ENCODE results near the gene UBR3.

The UBR3 gene, protein sequence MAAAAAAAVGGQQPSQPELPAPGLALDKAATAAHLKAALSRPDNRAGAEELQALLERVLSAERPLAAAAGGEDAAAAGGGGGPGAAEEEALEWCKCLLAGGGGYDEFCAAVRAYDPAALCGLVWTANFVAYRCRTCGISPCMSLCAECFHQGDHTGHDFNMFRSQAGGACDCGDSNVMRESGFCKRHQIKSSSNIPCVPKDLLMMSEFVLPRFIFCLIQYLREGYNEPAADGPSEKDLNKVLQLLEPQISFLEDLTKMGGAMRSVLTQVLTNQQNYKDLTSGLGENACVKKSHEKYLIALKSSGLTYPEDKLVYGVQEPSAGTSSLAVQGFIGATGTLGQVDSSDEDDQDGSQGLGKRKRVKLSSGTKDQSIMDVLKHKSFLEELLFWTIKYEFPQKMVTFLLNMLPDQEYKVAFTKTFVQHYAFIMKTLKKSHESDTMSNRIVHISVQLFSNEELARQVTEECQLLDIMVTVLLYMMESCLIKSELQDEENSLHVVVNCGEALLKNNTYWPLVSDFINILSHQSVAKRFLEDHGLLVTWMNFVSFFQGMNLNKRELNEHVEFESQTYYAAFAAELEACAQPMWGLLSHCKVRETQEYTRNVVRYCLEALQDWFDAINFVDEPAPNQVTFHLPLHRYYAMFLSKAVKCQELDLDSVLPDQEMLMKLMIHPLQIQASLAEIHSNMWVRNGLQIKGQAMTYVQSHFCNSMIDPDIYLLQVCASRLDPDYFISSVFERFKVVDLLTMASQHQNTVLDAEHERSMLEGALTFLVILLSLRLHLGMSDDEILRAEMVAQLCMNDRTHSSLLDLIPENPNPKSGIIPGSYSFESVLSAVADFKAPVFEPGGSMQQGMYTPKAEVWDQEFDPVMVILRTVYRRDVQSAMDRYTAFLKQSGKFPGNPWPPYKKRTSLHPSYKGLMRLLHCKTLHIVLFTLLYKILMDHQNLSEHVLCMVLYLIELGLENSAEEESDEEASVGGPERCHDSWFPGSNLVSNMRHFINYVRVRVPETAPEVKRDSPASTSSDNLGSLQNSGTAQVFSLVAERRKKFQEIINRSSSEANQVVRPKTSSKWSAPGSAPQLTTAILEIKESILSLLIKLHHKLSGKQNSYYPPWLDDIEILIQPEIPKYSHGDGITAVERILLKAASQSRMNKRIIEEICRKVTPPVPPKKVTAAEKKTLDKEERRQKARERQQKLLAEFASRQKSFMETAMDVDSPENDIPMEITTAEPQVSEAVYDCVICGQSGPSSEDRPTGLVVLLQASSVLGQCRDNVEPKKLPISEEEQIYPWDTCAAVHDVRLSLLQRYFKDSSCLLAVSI (N-terminal part only)

DNA sequence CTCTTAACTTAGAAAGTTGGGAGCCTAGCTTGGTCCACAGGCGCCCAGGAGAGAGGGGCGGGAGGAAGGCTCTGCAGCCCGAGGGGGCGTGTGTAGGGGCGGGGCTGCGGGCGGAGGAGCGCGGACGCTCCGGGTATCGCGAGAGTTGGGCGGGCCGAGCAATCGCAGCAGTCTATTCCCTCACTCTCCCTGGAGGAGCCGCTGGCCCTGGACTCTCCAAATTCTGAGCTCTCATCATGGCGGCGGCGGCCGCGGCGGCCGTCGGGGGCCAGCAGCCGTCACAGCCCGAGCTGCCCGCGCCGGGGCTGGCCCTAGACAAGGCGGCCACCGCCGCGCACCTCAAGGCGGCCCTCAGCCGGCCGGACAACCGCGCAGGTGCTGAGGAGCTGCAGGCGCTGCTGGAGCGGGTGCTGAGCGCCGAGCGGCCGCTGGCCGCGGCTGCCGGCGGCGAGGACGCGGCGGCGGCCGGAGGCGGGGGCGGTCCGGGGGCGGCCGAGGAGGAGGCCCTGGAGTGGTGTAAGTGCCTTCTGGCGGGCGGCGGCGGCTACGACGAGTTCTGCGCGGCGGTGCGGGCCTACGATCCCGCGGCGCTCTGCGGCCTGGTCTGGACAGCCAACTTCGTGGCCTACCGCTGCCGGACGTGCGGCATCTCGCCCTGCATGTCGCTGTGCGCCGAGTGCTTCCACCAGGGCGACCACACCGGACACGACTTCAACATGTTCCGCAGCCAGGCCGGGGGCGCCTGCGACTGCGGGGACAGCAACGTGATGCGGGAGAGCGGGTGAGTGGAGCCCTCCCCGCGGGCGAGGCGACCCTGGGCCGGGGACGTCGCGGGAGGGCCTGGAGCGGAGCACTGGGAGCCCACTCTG is at the start of gene UBR3:
TSS of gene UBR3 (plus strand) at position 183 of the 869 bp plus-strand sequence. CDS start at position 237, 54 bp downstream.
- peaks cover 67% of the 10 kb centered on the region for H3K79me2 ChIP-seq (ENCODE audit: control insufficient read depth, insufficient read depth, low read length, unreplicated experiment)
- H3K27ac ChIP-seq (ENCODE audit: low read depth, low read length) = peak within 1 kb of the TSS; percentile 65; the same call in 1 of the 2 replicates
- H2AFZ ChIP-seq (ENCODE audit: low read length, unreplicated experiment) = peak within 1 kb of the TSS; percentile 96

DNA sequence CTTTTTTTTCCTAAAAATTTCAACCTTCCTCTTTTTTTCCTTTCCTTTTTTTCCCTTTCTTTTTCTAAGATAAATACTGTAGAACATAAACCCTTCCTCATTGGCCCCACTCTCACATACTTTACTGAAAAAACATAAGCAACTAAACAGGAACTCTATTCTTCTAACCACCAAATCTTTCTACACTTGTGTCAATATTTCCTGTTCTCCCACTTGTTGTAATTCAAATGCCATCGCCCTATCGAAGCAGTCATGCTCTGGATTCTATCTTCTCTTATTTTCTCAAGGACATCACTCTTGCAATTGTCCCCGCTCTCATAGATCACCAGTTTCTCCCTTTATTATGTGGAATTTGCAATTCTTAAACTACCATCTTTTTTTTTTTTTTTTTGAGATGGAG is 48.8 kb upstream of the UBR3 start:
- Histone ChIP-seq H3K79me2 (ENCODE audit: control insufficient read depth, insufficient read depth, low read length, unreplicated experiment) (no peaks in the 10 kb centered on the region), H3K36me3 (ENCODE audit: insufficient read depth, low read length) (no peaks in the 10 kb centered on the region), H3K4me3 (ENCODE audit: low read depth, low read length) (no peak overlapping the region), H3K27ac (ENCODE audit: low read depth, low read length) (no peak overlapping the region), H3K27me3 (ENCODE audit: insufficient read depth, low read length) (no peaks in the 10 kb centered on the region), H2AFZ (ENCODE audit: low read length, unreplicated experiment) (no peak overlapping the region), H3K4me1 (ENCODE audit: control insufficient read depth, insufficient read depth, low read length, unreplicated experiment) (peaks cover 9% of the 10 kb centered on the region)

More for the DNA sequence above, at the start of gene UBR3:
- peaks cover 22% of the 10 kb centered on the region for H3K4me1 ChIP-seq (ENCODE audit: control insufficient read depth, insufficient read depth, low read length, unreplicated experiment)
- peak within 1 kb of the TSS; percentile 98 for H3K4me3 ChIP-seq (ENCODE audit: low read depth, low read length)
- no peaks in the 10 kb centered on the region for H3K27me3 ChIP-seq (ENCODE audit: insufficient read depth, low read length)
- peaks cover 3% of the 10 kb centered on the region; the same call in 1 of the 2 replicates for H3K36me3 ChIP-seq (ENCODE audit: insufficient read depth, low read length)

DNA sequence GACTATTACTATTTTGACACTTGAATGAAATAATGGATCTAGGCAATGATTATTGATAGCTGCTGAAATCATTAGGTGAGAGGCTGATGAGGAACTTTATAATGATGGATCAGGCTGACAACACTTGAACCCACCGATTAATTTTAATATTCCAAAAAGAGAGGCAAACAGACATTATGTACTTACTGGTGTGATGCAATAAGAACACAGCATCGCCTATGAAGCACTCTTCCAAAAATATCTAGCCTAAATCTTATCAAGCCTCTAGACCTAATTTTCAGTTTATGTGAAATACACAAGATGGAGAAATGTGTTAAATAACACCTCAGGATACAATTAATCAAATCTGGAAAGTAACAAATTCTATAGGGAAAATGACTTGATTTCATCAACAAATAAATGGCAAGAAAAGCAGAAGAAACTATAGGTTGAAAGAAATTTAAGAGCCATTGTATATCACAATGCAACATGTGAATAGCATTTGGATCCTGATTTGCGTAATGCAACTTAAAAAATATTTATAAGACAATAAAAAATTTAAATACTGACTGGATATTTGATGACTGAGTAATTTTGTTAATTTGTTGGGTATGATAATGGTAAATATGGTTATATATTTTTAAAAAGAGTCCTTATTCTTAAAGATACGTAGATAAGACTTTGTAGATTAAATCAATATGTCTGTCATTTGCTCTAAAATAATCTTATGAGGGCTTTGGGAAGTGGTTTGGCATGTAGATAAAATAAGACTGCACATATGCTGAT is 45.8 kb upstream of the UBR3 start:
- no peak overlapping the region for H3K4me3 ChIP-seq (ENCODE audit: low read depth, low read length)
- H3K36me3 ChIP-seq (ENCODE audit: insufficient read depth, low read length) = no peaks in the 10 kb centered on the region
- H3K27me3 ChIP-seq (ENCODE audit: insufficient read depth, low read length) = no peaks in the 10 kb centered on the region
- H2AFZ ChIP-seq (ENCODE audit: low read length, unreplicated experiment) = no peak overlapping the region
- H3K27ac ChIP-seq (ENCODE audit: low read depth, low read length) = no peak overlapping the region
- no peaks in the 10 kb centered on the region for H3K79me2 ChIP-seq (ENCODE audit: control insufficient read depth, insufficient read depth, low read length, unreplicated experiment)
- H3K4me1 ChIP-seq (ENCODE audit: control insufficient read depth, insufficient read depth, low read length, unreplicated experiment) = peaks cover 3% of the 10 kb centered on the region

DNA sequence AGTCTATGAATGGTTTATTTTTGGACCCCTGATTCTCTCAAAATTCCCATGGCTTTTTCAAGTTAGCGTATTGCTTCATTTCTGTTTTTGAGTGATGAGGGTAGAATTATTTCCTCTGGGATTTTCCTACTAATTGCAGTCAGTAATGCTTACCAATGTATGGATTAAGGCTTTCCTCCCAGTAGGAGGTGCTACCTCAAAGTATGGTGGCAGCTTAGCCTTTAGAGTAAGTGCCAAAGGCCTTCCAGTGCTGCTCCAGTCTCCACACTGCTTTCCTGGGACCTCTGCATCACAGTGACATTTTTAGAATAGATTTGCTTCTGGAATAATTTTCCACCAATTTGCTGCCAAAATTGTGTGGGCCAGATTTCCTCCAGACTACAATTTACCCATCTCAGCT is 44.7 kb upstream of the UBR3 start:
- H3K27ac ChIP-seq (ENCODE audit: low read depth, low read length) = no peak overlapping the region
- no peaks in the 10 kb centered on the region for H3K79me2 ChIP-seq (ENCODE audit: control insufficient read depth, insufficient read depth, low read length, unreplicated experiment)
- no peaks in the 10 kb centered on the region for H3K36me3 ChIP-seq (ENCODE audit: insufficient read depth, low read length)
- no peak overlapping the region for H3K4me3 ChIP-seq (ENCODE audit: low read depth, low read length)
- H3K4me1 ChIP-seq (ENCODE audit: control insufficient read depth, insufficient read depth, low read length, unreplicated experiment) = no peaks in the 10 kb centered on the region
- H2AFZ ChIP-seq (ENCODE audit: low read length, unreplicated experiment) = no peak overlapping the region
- no peaks in the 10 kb centered on the region for H3K27me3 ChIP-seq (ENCODE audit: insufficient read depth, low read length)

DNA sequence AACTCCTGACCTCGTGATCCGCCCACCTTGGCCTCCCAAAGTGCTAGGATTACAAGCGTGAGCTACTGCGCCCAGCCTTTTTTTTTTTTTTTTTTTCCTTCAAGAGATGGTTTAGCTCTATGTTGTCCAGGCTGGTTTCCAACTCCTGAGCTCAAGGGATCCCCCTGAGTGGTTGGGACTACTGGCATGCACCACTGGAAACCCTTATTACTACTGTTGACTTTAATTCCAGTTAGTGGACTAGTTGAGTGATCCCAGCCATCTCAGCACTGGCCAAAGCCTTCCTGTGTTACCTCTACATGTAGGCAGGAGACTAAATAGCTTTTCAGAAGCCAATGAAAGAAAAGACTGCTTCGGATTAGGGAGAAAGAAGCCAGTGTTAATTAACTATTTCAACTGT is 36.7 kb upstream of the UBR3 start:
- no peaks in the 10 kb centered on the region for H3K79me2 ChIP-seq (ENCODE audit: control insufficient read depth, insufficient read depth, low read length, unreplicated experiment)
- no peak overlapping the region for H3K4me3 ChIP-seq (ENCODE audit: low read depth, low read length)
- H3K27me3 ChIP-seq (ENCODE audit: insufficient read depth, low read length) = no peaks in the 10 kb centered on the region
- H3K27ac ChIP-seq (ENCODE audit: low read depth, low read length) = no peak overlapping the region
- peaks cover 4% of the 10 kb centered on the region for H3K4me1 ChIP-seq (ENCODE audit: control insufficient read depth, insufficient read depth, low read length, unreplicated experiment)
- no peaks in the 10 kb centered on the region for H3K36me3 ChIP-seq (ENCODE audit: insufficient read depth, low read length)
- no peak overlapping the region for H2AFZ ChIP-seq (ENCODE audit: low read length, unreplicated experiment)

DNA sequence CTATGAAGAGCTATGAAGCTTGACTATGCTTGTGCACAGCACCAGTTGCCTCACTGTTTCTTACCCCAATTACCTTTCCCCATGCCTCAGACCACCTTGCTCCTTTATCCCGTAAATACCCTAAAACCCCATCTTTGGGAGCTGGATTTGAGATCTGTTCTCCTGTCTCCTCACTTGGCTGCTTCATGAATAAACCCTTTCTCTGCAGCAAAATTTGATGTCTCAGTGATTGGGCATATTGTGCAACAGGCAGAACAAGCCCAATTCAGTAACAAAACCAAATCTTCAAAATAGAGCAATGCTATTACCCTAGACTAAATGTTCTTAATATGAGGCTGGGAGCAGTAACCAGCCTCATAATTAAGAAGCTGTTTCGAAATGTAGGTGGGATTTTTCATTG is 32.1 kb upstream of the UBR3 start:
- H3K4me3 ChIP-seq (ENCODE audit: low read depth, low read length) = no peak overlapping the region
- H3K27ac ChIP-seq (ENCODE audit: low read depth, low read length) = no peak overlapping the region
- no peaks in the 10 kb centered on the region for H3K36me3 ChIP-seq (ENCODE audit: insufficient read depth, low read length)

DNA sequence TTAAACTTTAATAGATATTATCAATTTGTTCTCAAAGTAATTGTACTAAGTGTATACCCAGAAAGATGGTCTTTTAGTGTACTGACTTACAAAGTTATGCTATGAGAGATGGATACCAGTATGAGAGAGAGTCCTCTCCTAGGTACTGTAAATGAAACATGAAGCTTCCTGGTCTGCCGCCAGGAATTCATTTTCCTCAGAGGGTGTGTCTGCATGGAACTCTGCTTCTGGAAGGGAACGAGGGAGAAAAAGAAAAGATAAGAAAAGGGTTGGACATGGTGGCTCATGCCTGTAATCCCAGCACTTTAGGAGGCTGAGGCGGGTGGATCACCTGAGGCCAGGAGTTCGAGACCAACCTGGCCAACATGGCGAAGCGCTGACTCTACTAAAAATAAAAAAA is 30.8 kb upstream of the UBR3 start:
- no peaks in the 10 kb centered on the region for H3K27me3 ChIP-seq (ENCODE audit: insufficient read depth, low read length)
- peaks cover 4% of the 10 kb centered on the region for H3K36me3 ChIP-seq (ENCODE audit: insufficient read depth, low read length)
- no peak overlapping the region for H3K27ac ChIP-seq (ENCODE audit: low read depth, low read length)
- H3K4me3 ChIP-seq (ENCODE audit: low read depth, low read length) = no peak overlapping the region
- peaks cover 26% of the 10 kb centered on the region for H3K79me2 ChIP-seq (ENCODE audit: control insufficient read depth, insufficient read depth, low read length, unreplicated experiment)
- H3K4me1 ChIP-seq (ENCODE audit: control insufficient read depth, insufficient read depth, low read length, unreplicated experiment) = peaks cover 3% of the 10 kb centered on the region
- no peak overlapping the region for H2AFZ ChIP-seq (ENCODE audit: low read length, unreplicated experiment)

More for the DNA sequence above, 32.1 kb upstream of the UBR3 start:
- peaks cover 15% of the 10 kb centered on the region for H3K79me2 ChIP-seq (ENCODE audit: control insufficient read depth, insufficient read depth, low read length, unreplicated experiment)
- H3K4me1 ChIP-seq (ENCODE audit: control insufficient read depth, insufficient read depth, low read length, unreplicated experiment) = peaks cover 3% of the 10 kb centered on the region
- no peaks in the 10 kb centered on the region for H3K27me3 ChIP-seq (ENCODE audit: insufficient read depth, low read length)
- no peak overlapping the region for H2AFZ ChIP-seq (ENCODE audit: low read length, unreplicated experiment)

DNA sequence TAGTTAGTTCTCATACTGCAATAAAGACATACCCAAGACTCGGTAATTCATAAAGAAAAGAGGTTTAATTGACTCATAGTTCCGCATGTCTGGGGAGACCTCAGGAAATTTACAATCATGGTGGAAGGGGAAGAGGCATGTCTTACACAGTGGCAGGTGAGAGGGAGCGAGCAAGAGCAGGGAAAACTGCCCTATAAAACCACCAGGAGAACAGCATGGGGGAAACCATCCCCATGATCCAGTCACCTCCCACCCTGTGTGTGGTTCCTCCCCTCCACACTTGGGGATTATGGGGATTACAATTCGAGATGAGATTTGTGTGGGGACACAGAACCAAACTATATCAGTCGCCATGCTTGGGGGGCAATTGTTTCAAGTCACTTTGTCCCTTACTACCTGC is 29.7 kb upstream of the UBR3 start:
- Histone ChIP-seq H3K36me3 (ENCODE audit: insufficient read depth, low read length) (peaks cover 4% of the 10 kb centered on the region), H3K4me1 (ENCODE audit: control insufficient read depth, insufficient read depth, low read length, unreplicated experiment) (peaks cover 8% of the 10 kb centered on the region), H3K27me3 (ENCODE audit: insufficient read depth, low read length) (no peaks in the 10 kb centered on the region), H2AFZ (ENCODE audit: low read length, unreplicated experiment) (peak overlapping the region; percentile 56), H3K79me2 (ENCODE audit: control insufficient read depth, insufficient read depth, low read length, unreplicated experiment) (peaks cover 37% of the 10 kb centered on the region), H3K4me3 (ENCODE audit: low read depth, low read length) (no peak overlapping the region), H3K27ac (ENCODE audit: low read depth, low read length) (no peak overlapping the region)

DNA sequence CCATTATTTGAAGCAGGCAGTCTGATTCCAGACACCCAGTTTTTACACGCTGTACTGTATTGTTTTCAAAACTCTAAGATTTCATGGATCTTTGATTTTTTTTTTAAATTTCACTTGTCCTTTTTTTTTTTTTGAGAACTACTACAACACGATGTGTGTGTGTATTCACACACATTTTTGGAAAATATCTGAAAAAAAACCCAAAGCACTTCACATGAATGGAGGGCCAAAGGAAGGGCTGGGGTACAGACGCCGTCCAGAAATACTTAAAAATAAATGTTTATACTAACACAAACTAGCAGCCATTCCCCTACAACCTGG is 28.9 kb upstream of the UBR3 start:
- Histone ChIP-seq H3K27me3 (ENCODE audit: insufficient read depth, low read length) (no peaks in the 10 kb centered on the region), H3K27ac (ENCODE audit: low read depth, low read length) (0 out of 2 replicates have a peak overlapping the region, but pooled peaks have one; percentile 78), H2AFZ (ENCODE audit: low read length, unreplicated experiment) (peak overlapping the region; percentile 56), H3K4me1 (ENCODE audit: control insufficient read depth, insufficient read depth, low read length, unreplicated experiment) (peaks cover 8% of the 10 kb centered on the region), H3K36me3 (ENCODE audit: insufficient read depth, low read length) (peaks cover 4% of the 10 kb centered on the region), H3K4me3 (ENCODE audit: low read depth, low read length) (peak overlapping the region; percentile 94), H3K79me2 (ENCODE audit: control insufficient read depth, insufficient read depth, low read length, unreplicated experiment) (peaks cover 44% of the 10 kb centered on the region)
